Esophagus muscularis mucosa (tissue), 4 donors: ENCODE data around the gene LRRC8E. TPM values are rescaled to one million over a fixed set of nuclear protein-coding genes. Genes with fewer than 3 reads are reported as not detected.

ENCODE experiments used
- DNase-seq: peaks from one replicate; pipeline ENCODE4 v3.0.0-alpha.2; 2017; ENCODE audit errors: extremely low spot score
- H3K27ac ChIP-seq, 4 donors: fragments of 200-600 bp; sonication (generic); replicated peaks in 1 of 4; 1 replicate in 3 of 4; 2 replicates in 1 of 4; pipeline ENCODE4 v1.5.1; 2016 to 2019; ENCODE audit warnings: mild to moderate bottlenecking in 1 of 4
- H3K27me3 ChIP-seq, 4 donors: fragments of 200-600 bp; sonication (generic); one replicate each; pipeline versions ENCODE4 v1.5.1 to v1.6.0; 2016 to 2019
- H3K36me3 ChIP-seq, 4 donors: fragments of 200-600 bp; sonication (generic); one replicate each; pipeline ENCODE4 v1.5.1; 2016 to 2019
- H3K4me1 ChIP-seq, 4 donors: fragments of 200-600 bp; sonication (generic); one replicate each; pipeline ENCODE4 v1.5.1; 2016 to 2019
- H3K4me3 ChIP-seq, 4 donors: fragments of 200-600 bp; sonication (generic); 1 replicate in 2 of 4; 2 replicates in 2 of 4; pipeline ENCODE4 v1.5.1; 2016 to 2019; ENCODE audit warnings: mild to moderate bottlenecking in 4 of 4, moderate library complexity in 1 of 4
- H3K9me3 ChIP-seq, 4 donors: fragments of 200-600 bp; sonication (generic); 1 replicate in 3 of 4; 2 replicates in 1 of 4; pipeline ENCODE4 v1.5.1; 2016 to 2019
- POLR2A ChIP-seq: fragments of 450-650 bp; IDR thresholded peaks from one replicate; pipeline ENCODE4 v1.6.1; 2017; ENCODE audit warnings: antibody characterized with exemption, moderate library complexity, mild to moderate bottlenecking, low read depth
- POLR2AphosphoS5 ChIP-seq, 2 donors: sonication (generic); formaldehyde crosslinking; IDR thresholded peaks; one replicate each; pipeline ENCODE4 v1.6.1; 2017; ENCODE audit warnings: antibody characterized with exemption in 2 of 2
- WGBS: methylation state at CpG from one replicate; pipeline ENCODE4 v1.1.5; 2018; 5-methylcytosine and 5-hydroxymethylcytosine counted together
- intact Hi-C: fragments of 100-400 bp; cut with DNase I; formaldehyde crosslinking; loops from one replicate; pipeline ENCODE4 v1.15.1; 2023
- total RNA-seq, 4 donors: library from RNA; depleted of rRNA; stranded (reverse); fragments of >200 nt; gene quantifications; one replicate each; pipeline versions ENCODE4 v1.1.0 to v1.2.1, GENCODE V29; 2016
- TF ChIP-seq, protein P1 (sequence below), 3 experiments: fragments of 200-600 bp in 2 of 3; fragments of 450-650 bp in 1 of 3; sonication (generic) in 2 of 3; IDR thresholded peaks; one replicate each; pipeline ENCODE4 v1.5.1; 2017 to 2019; ENCODE audit warnings: antibody characterized with exemption in 3 of 3, mild to moderate bottlenecking in 2 of 3, moderate library complexity in 1 of 3

Gene LRRC8E
- total RNA-seq, 4 donors from 2014 or later: 0.33 to 1.0 (median 0.46) TPM; not detected in 1

DNA sequence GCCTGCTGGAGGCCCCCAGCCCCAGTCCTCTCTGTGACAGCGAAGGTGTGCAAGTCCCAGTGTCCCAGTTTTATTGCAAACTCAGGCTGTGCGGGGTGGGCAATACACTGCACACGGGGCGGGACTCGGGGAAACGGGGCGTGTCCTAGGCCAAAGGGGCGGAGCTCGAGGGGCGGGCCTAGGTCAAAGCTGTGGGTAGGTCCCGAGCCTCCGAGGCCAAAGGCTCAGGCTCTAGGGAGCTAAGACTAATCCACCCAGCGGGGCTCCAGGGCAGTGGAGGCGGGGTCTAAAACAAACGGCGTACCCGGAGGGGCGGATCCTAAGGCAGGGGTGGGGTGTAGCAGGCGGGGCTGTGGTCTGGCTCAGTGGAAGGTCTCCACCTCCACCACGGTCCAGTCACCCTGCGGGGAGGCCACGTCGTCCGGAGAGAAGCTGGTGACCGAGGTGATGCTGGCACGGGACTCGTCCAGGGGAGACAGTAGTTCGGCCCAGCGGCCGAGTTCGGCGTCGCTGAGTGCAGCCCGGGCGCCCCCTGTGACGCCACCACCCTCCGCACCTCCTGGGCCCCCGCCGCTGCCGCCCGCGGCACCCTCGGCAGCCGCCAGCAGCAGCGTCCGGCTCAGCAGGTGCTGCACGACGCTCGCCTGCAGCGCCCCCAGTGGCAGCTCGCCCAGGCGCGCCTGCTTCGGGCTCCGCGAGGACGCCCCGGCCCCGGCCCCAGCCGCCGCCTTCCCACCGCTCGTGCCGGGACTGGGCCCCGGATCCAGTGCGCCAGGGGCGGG is 19.4 kb upstream of the LRRC8E start:
- Histone ChIP-seq H3K9me3 (no peaks in the 10 kb centered on the region), H3K27me3 (peaks cover 0 to 72% (median 24%) of the 10 kb centered on the region in 4 donors), H3K36me3 (peaks cover 0 to 4% (median 2%) of the 10 kb centered on the region in 4 donors), H3K27ac (peak overlapping the region; percentile 20 to 76 (median 69)), H3K4me3 (peak overlapping the region; percentile 53 to 67 (median 54)), H3K4me1 (peaks cover 32 to 62% (median 50%) of the 10 kb centered on the region in 4 donors)
- TF ChIP-seq, protein P1, sequence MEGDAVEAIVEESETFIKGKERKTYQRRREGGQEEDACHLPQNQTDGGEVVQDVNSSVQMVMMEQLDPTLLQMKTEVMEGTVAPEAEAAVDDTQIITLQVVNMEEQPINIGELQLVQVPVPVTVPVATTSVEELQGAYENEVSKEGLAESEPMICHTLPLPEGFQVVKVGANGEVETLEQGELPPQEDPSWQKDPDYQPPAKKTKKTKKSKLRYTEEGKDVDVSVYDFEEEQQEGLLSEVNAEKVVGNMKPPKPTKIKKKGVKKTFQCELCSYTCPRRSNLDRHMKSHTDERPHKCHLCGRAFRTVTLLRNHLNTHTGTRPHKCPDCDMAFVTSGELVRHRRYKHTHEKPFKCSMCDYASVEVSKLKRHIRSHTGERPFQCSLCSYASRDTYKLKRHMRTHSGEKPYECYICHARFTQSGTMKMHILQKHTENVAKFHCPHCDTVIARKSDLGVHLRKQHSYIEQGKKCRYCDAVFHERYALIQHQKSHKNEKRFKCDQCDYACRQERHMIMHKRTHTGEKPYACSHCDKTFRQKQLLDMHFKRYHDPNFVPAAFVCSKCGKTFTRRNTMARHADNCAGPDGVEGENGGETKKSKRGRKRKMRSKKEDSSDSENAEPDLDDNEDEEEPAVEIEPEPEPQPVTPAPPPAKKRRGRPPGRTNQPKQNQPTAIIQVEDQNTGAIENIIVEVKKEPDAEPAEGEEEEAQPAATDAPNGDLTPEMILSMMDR (IDR thresholded peaks at IDR 0.05): peak; percentile 68 to 87 (median 79)
- no peak for TF ChIP-seq POLR2A
- no peak for DNase-seq
- intact Hi-C loops: no loop called here
- WGBS: 4% methylated on average over 22 of the region's 67 CpGs

DNA sequence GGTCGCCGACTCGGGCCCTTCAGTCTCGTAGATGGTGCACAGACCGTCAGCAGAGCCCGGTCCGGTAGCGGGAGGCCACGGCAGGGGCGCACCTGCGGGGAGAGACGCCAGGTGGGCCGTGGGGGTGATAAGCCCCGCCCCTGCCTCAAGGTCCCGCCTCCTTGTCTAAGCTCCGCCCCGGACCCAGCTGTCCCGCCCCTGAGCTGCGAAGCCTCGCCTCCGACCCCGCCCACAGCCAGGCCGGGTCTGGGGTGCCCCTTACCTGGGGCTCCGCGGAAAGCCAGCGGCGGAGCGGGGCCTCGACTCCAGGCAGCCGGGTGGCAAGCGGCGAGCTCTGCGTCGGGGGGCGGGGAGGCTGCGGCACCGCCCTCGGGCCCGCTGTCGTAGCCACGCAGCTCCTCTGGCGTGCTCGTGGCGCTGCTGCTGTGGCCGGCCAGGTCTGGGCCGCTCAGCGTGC is 18.8 kb upstream of the LRRC8E start:
- peaks cover 34 to 68% (median 56%) of the 10 kb centered on the region in 4 donors for H3K4me1 ChIP-seq
- H3K4me3 ChIP-seq: peak overlapping the region; percentile 53 to 67 (median 54)
- H3K36me3 ChIP-seq: no peaks in the 10 kb centered on the region
- no CpG with 5 or more reads among the region's 47 CpGs for WGBS
- no peak for DNase-seq
- intact Hi-C loops: no loop called here
- no peak for TF ChIP-seq POLR2A
- TF ChIP-seq, protein P1 (IDR thresholded peaks at IDR 0.05): peak in 1 of 3 experiments; percentile 1
- peak overlapping the region; percentile 20 to 76 (median 69) for H3K27ac ChIP-seq
- peaks cover 0 to 72% (median 28%) of the 10 kb centered on the region in 4 donors for H3K27me3 ChIP-seq
- no peaks in the 10 kb centered on the region for H3K9me3 ChIP-seq

DNA sequence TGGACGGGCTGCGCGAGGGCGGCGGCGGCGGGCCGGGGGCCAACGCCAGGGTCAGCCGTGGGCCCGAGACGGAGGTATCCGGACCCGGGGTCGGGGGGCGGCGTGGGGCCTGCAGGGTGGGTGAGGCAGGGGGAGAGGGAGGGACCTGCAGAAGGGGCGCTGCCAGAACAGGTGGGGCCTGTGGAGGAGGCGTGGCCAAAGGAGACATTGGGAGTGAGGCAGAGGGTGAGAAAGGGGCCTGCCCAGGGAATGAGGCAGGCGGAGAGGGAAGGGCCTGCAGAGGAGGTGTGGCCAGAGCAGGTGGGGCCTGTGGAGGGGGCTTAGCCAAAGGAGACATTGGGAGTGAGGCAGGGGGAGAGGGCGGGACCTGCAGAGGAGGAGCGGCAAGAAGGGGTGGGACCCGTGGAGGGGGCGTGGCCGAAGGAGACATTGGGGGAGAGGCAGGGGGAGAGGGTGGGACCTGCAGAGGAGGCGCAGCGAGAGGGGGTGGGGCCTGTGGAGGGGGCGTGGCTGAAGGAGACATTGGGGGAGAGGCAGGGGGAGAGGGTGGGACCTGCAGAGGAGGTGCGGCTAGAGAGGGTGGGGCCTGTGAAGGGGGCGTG is 18.3 kb upstream of the LRRC8E start:
- no peak for DNase-seq
- TF ChIP-seq POLR2A: no peak
- H3K4me3 ChIP-seq: peak overlapping the region; percentile 53 to 67 (median 54)
- 22% methylated on average over 20 of the region's 30 CpGs for WGBS
- peaks cover 3 to 72% (median 31%) of the 10 kb centered on the region in 4 donors for H3K27me3 ChIP-seq
- peaks cover 34 to 71% (median 60%) of the 10 kb centered on the region in 4 donors for H3K4me1 ChIP-seq
- H3K36me3 ChIP-seq: no peaks in the 10 kb centered on the region
- H3K27ac ChIP-seq: peak overlapping the region; percentile 20 to 76 (median 69)
- H3K9me3 ChIP-seq: no peaks in the 10 kb centered on the region
- intact Hi-C loops: no loop called here

DNA sequence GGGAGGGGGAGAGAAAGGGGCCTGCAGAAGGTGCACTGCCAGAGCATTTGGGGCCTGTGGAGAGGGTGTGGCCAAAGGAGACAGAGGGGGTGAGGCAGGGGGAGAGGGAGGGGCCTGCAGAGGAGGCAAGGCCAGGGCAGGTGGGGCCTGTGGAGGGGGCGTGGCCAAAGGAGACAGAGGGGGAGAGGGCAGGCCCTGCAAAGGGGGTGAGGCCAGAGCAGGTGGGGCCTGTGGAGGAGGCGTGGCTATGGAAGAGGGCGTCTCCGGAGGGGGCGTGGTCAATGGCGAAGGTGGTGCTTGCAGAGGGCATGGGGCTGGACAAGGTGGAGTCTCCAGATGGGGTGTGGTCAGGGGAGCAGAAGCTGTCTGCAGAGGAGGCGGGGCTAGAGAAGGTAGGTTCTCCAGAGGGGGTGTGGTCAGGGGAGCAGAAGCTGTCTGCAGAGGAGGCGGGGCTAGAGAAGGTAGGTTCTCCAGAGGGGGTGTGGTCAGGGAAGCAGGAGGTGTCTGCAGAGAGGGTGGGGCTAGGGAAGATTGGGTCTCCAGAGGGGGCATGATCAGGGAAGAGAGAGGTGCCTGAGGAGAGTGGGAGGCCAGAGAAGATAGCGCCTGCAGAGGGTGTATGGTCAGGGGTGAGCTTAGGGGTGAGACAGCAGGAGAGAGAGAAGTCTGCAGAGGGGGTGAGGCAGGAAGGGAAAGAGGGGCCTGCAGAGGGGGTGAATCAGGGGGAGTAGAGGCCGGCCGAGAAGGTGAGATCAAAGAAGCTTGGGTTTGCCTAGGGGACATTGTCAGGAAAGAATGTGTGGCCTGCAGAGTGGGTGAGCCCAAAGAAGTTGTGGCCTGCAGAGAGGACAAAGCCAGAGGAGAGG is 17.5 kb upstream of the LRRC8E start:
- H3K27ac ChIP-seq: peak overlapping the region in 3 of 4 donors; percentile 2 to 57 (median 26)
- intact Hi-C loops: no loop called here
- WGBS: 55% methylated on average over 11 of the region's 11 CpGs
- H3K27me3 ChIP-seq: peaks cover 3 to 73% (median 34%) of the 10 kb centered on the region in 4 donors
- H3K4me1 ChIP-seq: peaks cover 34 to 71% (median 60%) of the 10 kb centered on the region in 4 donors
- peak overlapping the region in 2 of 4 donors; percentile 29 to 40 for H3K4me3 ChIP-seq
- no peaks in the 10 kb centered on the region for H3K36me3 ChIP-seq
- TF ChIP-seq, protein P1 (IDR thresholded peaks at IDR 0.05): no peak
- no peak for TF ChIP-seq POLR2AphosphoS5 (IDR thresholded peaks at IDR 0.05)
- TF ChIP-seq POLR2A: no peak
- DNase-seq: no peak
- H3K9me3 ChIP-seq: no peaks in the 10 kb centered on the region
